IMR-90 (cell line): Measurements from ENCODE around the gene SLC6A12. TPM values are rescaled to one million over a fixed set of nuclear protein-coding genes. Genes with fewer than 3 reads are reported as not detected.

Experiments
- ATAC-seq: fragments of 200-7000 bp; cut with Tn5 transposase; 2 replicates; pipeline ENCODE4 v1.9.1; 2020; ENCODE audit warnings: low read depth, mild to moderate bottlenecking, moderate library complexity
- BruUV-seq: library from RNA; stranded (reverse); fragments of 400-500 nt; replicated peaks from 2 replicates; lab custom pipeline; 2021; lab: Mats Ljungman, UMichigan
- CTCF ChIA-PET: fragments of 300-600 bp; formaldehyde crosslinking; extraction: SDS; loops from one replicate; lab custom pipeline; 2021; ENCODE audit warnings: antibody characterized with exemption; lab: Yijun Ruan, JAX
- POLR2A ChIA-PET: fragments of 300-600 bp; sonication (Branson Sonifier 250); formaldehyde crosslinking; loops from one replicate; lab custom pipeline; 2022; ENCODE audit warnings: antibody characterized with exemption; ENCODE audit not compliant: unreplicated experiment; lab: Charles Lee
- DNase-seq: peaks from one replicate; pipeline ENCODE4 v3.0.0; 2013
- H2AFZ ChIP-seq: replicated peaks from 2 replicates; pipeline ENCODE3; 2013; ENCODE audit warnings: low read length, mild to moderate bottlenecking; ENCODE audit not compliant: poor library complexity
- H2AK5ac ChIP-seq: 2 replicates; pipeline ENCODE4 v1.6.1; 2013; ENCODE audit warnings: low read depth, low read length, inconsistent platforms
- H2AK9ac ChIP-seq: replicated peaks from 2 replicates; pipeline ENCODE3; 2013; ENCODE audit warnings: mild to moderate bottlenecking, low read depth, low read length, moderate library complexity; ENCODE audit not compliant: poor library complexity
- H2BK120ac ChIP-seq: 2 replicates; pipeline ENCODE4 v1.6.1; 2013; ENCODE audit warnings: low read depth, low read length, inconsistent platforms
- H2BK15ac ChIP-seq: 3 replicates; pipeline ENCODE4 v1.6.1; 2013; ENCODE audit warnings: low read depth, low read length, inconsistent platforms
- H2BK20ac ChIP-seq: 2 replicates; pipeline ENCODE4 v1.6.1; 2013; ENCODE audit warnings: low read depth, mild to moderate bottlenecking, inconsistent platforms, low read length, moderate library complexity
- H2BK5ac ChIP-seq: 2 replicates; pipeline ENCODE4 v1.6.1; 2013; ENCODE audit warnings: mild to moderate bottlenecking, low read depth, low read length, inconsistent platforms; ENCODE audit not compliant: poor library complexity, severe bottlenecking
- H3K14ac ChIP-seq: replicated peaks from 2 replicates; pipeline ENCODE4 v1.6.1; 2013; ENCODE audit warnings: low read depth, low read length, inconsistent platforms
- H3K18ac ChIP-seq: 2 replicates; pipeline ENCODE4 v1.6.1; 2013; ENCODE audit warnings: low read depth, low read length, control low read depth
- H3K23ac ChIP-seq: 2 replicates; pipeline ENCODE4 v1.6.1; 2013; ENCODE audit warnings: low read depth, low read length, inconsistent platforms
- H3K27ac ChIP-seq: 2 replicates; pipeline ENCODE4 v1.5.1; 2013; ENCODE audit warnings: mild to moderate bottlenecking, control low read depth, low read length; ENCODE audit not compliant: insufficient read depth
- H3K27me3 ChIP-seq: 2 replicates; pipeline ENCODE4 v1.6.1; 2013; ENCODE audit warnings: low read length; ENCODE audit not compliant: control insufficient read depth, insufficient read depth
- H3K36me3 ChIP-seq: 2 replicates; pipeline ENCODE4 v1.6.1; 2013; ENCODE audit warnings: low read length, mixed read lengths; ENCODE audit not compliant: control insufficient read depth, insufficient read depth
- H3K4ac ChIP-seq: 2 replicates; pipeline ENCODE4 v1.6.1; 2013; ENCODE audit warnings: low read depth, low read length, inconsistent platforms
- H3K4me1 ChIP-seq: 2 replicates; pipeline ENCODE4 v1.6.1; 2013; ENCODE audit warnings: low read length, mixed read lengths; ENCODE audit not compliant: control insufficient read depth, insufficient read depth
- H3K4me2 ChIP-seq: 2 replicates; pipeline ENCODE4 v1.6.1; 2013; ENCODE audit warnings: low read depth, mild to moderate bottlenecking, control low read depth, low read length, moderate library complexity
- H3K4me3 ChIP-seq: 2 replicates; pipeline ENCODE4 v1.5.1; 2013; ENCODE audit warnings: low read depth, mild to moderate bottlenecking, control low read depth, low read length, moderate library complexity; ENCODE audit not compliant: insufficient read depth
- H3K56ac ChIP-seq: 2 replicates; pipeline ENCODE4 v1.6.1; 2013; ENCODE audit warnings: low read length, inconsistent platforms; ENCODE audit not compliant: insufficient read depth; ENCODE audit errors: extremely low read depth
- H3K79me1 ChIP-seq, 2 experiments: 2 replicates each; pipeline ENCODE4 v1.6.1; 2013; ENCODE audit warnings: low read length in 2 of 2, inconsistent platforms in 1 of 2, low read depth in 1 of 2
- H3K9ac ChIP-seq: 2 replicates; pipeline ENCODE4 v1.6.1; 2013; ENCODE audit warnings: low read depth, low read length, control low read depth
- H3K9me1 ChIP-seq: 2 replicates; pipeline ENCODE4 v1.6.1; 2013; ENCODE audit warnings: low read length, inconsistent platforms; ENCODE audit not compliant: insufficient read depth
- H3K9me3 ChIP-seq: 2 replicates; pipeline ENCODE4 v1.6.1; 2013; ENCODE audit warnings: low read length; ENCODE audit not compliant: control insufficient read depth, insufficient read depth
- H4K20me1 ChIP-seq: 2 replicates; pipeline ENCODE4 v1.6.1; 2013; ENCODE audit warnings: low read length, inconsistent platforms; ENCODE audit not compliant: insufficient read depth
- H4K5ac ChIP-seq: 2 replicates; pipeline ENCODE4 v1.6.1; 2013; ENCODE audit warnings: mild to moderate bottlenecking, low read depth, low read length, control low read depth
- H4K8ac ChIP-seq, 2 experiments: 2 replicates each; pipeline ENCODE4 v1.6.1; 2013; ENCODE audit warnings: low read depth in 2 of 2, low read length in 2 of 2, control low read depth in 1 of 2, inconsistent platforms in 1 of 2
- H4K91ac ChIP-seq: 2 replicates; pipeline ENCODE4 v1.6.1; 2013; ENCODE audit warnings: low read depth, low read length, inconsistent platforms; ENCODE audit not compliant: insufficient read depth
- BHLHE40 ChIP-seq: fragments of 150-350 bp; IDR thresholded peaks from 2 replicates; pipeline ENCODE4 v1.6.1; 2016; ENCODE audit warnings: mild to moderate bottlenecking, low read depth, low read length
- CEBPB ChIP-seq: IDR thresholded peaks from 2 replicates; pipeline ENCODE4 v1.6.1; 2012; ENCODE audit warnings: low read depth, low read length, improper control_type of control experiment
- FOS ChIP-seq: fragments of 150-350 bp; IDR thresholded peaks from 2 replicates; pipeline ENCODE4 v1.6.1; 2016; ENCODE audit warnings: low read depth, low read length
- MAFK ChIP-seq: IDR thresholded peaks from 2 replicates; pipeline ENCODE4 v1.6.1; 2012; ENCODE audit warnings: low read depth, low read length, improper control_type of control experiment
- MXI1 ChIP-seq: IDR thresholded peaks from 2 replicates; pipeline ENCODE4 v1.6.1; 2012; ENCODE audit warnings: low read depth, mild to moderate bottlenecking, low read length, moderate library complexity, borderline replicate concordance
- NFE2L2 ChIP-seq: fragments of 150-350 bp; IDR thresholded peaks from 2 replicates; pipeline ENCODE4 v1.6.1; 2016; ENCODE audit warnings: low read depth, mild to moderate bottlenecking, low read length
- POLR2A ChIP-seq: IDR thresholded peaks from 2 replicates; pipeline ENCODE4 v1.6.1; 2012; ENCODE audit warnings: mild to moderate bottlenecking, low read depth, low read length
- RAD21 ChIP-seq: IDR thresholded peaks from 2 replicates; pipeline ENCODE4 v1.6.1; 2012; ENCODE audit warnings: low read length, improper control_type of control experiment
- RFX5 ChIP-seq: IDR thresholded peaks from 2 replicates; pipeline ENCODE4 v1.8.0; 2012; ENCODE audit warnings: low read depth, mild to moderate bottlenecking, low read length, moderate library complexity
- SMC3 ChIP-seq: fragments of 150-350 bp; IDR thresholded peaks from 2 replicates; pipeline ENCODE4 v1.6.1; 2016; ENCODE audit warnings: low read depth, mild to moderate bottlenecking, antibody characterized with exemption, low read length, moderate library complexity
- WGBS, 2 experiments: methylation state at CpG; one replicate each; pipeline versions ENCODE4 v1.1.5 to v1.1.7; 2013; ENCODE audit warnings: missing lambda C conversion rate in 2 of 2; ENCODE audit not compliant: insufficient read length in 1 of 2; ENCODE audit errors: extremely low coverage in 2 of 2; 5-methylcytosine and 5-hydroxymethylcytosine counted together
- dilution Hi-C: fragments of 300-500 bp; cut with HindIII; formaldehyde crosslinking; loops from one replicate; pipeline ENCODE4 v1.14.3; 2018; ENCODE audit warnings: low sequenced_read_pairs; ENCODE audit not compliant: unreplicated experiment
- in situ Hi-C: fragments of 300-500 bp; cut with MboI; formaldehyde crosslinking; loops from 3 replicates; pipeline ENCODE4 v1.14.3; 2019; ENCODE audit warnings: low sequenced_read_pairs, inconsistent platforms, mixed read lengths
- intact Hi-C: fragments of 100-400 bp; cut with micrococcal nuclease; formaldehyde crosslinking; loops from 2 replicates; pipeline ENCODE4 v1.10.0; 2022
- polyA plus RNA-seq, 3 experiments: library from polyadenylated mRNA; depleted of rRNA; stranded (reverse); fragments of >200 nt; gene quantifications; 2 replicates each; pipeline ENCODE4 v1.2.3, GENCODE V29; 2012; ENCODE audit warnings: low replicate concordance in 1 of 3
- total RNA-seq: library from RNA; depleted of rRNA; stranded (reverse); fragments of >200 nt; gene quantifications from 2 replicates; pipeline ENCODE4 v1.2.3, GENCODE V29; 2012
- TF ChIP-seq, protein P1 (sequence below): fragments of 150-350 bp; IDR thresholded peaks from 2 replicates; pipeline ENCODE4 v1.6.1; 2017; ENCODE audit warnings: mild to moderate bottlenecking, antibody characterized with exemption, low read length, low read depth
- TF ChIP-seq, protein P2 (sequence below): fragments of 150-350 bp; IDR thresholded peaks from 2 replicates; pipeline ENCODE4 v1.6.1; 2016; ENCODE audit warnings: low read depth, mild to moderate bottlenecking, low read length, moderate library complexity, borderline replicate concordance

Gene SLC6A12
- total and polyA plus RNA-seq, 2 of the 4 experiments (the other 2 are of a cell fraction), result not detected

DNA sequence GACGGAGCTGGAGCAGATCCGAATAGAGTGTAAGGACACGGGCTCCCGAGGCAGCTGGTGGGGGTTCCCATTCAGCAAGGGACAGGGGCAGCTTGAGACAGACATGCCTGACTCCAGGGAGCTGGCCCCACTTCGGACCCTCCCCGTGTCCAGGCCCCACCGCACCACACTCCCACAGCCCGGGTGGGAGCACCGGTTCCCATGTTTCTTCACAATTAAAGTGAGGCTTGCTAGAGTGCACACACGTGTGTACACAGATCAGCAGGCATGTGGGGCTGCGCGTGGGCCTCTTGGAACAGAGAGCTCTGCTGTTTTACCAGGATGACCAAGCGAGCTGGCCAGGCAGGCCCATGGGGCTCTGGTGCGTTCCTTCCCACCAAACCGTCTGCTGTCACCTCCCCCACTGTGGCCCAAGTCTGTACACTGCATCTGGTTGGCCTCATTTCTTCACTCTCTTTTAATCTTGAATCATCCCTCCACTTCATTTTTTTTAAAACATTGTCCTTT, 48.0 kb downstream of the SLC6A12 start:
- no peaks in the 10 kb centered on the region for H4K20me1 ChIP-seq
- no peak overlapping the region for H3K4me2 ChIP-seq
- H3K23ac ChIP-seq, result no peak overlapping the region
- H4K91ac ChIP-seq, result no peak overlapping the region
- H3K9me1 ChIP-seq, result no peaks in the 10 kb centered on the region
- TF ChIP-seq MAFK (no peak), BHLHE40 (no peak), RAD21 (no peak), RFX5 (no peak), SMC3 (no peak), NFE2L2 (no peak), FOS (no peak), CEBPB (no peak), POLR2A (no peak), MXI1 (no peak)
- TF ChIP-seq, protein P1, sequence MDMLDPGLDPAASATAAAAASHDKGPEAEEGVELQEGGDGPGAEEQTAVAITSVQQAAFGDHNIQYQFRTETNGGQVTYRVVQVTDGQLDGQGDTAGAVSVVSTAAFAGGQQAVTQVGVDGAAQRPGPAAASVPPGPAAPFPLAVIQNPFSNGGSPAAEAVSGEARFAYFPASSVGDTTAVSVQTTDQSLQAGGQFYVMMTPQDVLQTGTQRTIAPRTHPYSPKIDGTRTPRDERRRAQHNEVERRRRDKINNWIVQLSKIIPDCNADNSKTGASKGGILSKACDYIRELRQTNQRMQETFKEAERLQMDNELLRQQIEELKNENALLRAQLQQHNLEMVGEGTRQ, result no peak
- TF ChIP-seq, protein P2, sequence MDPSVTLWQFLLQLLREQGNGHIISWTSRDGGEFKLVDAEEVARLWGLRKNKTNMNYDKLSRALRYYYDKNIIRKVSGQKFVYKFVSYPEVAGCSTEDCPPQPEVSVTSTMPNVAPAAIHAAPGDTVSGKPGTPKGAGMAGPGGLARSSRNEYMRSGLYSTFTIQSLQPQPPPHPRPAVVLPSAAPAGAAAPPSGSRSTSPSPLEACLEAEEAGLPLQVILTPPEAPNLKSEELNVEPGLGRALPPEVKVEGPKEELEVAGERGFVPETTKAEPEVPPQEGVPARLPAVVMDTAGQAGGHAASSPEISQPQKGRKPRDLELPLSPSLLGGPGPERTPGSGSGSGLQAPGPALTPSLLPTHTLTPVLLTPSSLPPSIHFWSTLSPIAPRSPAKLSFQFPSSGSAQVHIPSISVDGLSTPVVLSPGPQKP, result no peak
- no peak overlapping the region for H3K56ac ChIP-seq
- no peak overlapping the region for H3K4me3 ChIP-seq
- no peak overlapping the region for H3K27ac ChIP-seq
- H3K9me3 ChIP-seq, result no peaks in the 10 kb centered on the region
- intact Hi-C loops (no loop called here), dilution Hi-C loops (no loop called here), in situ Hi-C loops (no loop called here)
- POLR2A ChIA-PET, result no interaction called here
- 85% methylated on average over 5 of the region's 15 CpGs; no CpG with 5 or more reads in 1 of the 2 experiments for WGBS, 2 experiments
- H3K36me3 ChIP-seq, result no peaks in the 10 kb centered on the region
- no peak for DNase-seq
- no peak overlapping the region for H2BK5ac ChIP-seq
- no peak overlapping the region for H4K5ac ChIP-seq
- H2AK5ac ChIP-seq, result no peak overlapping the region
- no peak overlapping the region for H3K14ac ChIP-seq
- no peak overlapping the region for H2BK15ac ChIP-seq
- CTCF ChIA-PET, result no interaction called here
- no peak overlapping the region for H3K4ac ChIP-seq
- no peaks in the 10 kb centered on the region for H3K79me1 ChIP-seq
- H2BK20ac ChIP-seq, result no peak overlapping the region
- H3K9ac ChIP-seq, result no peak overlapping the region
- H3K18ac ChIP-seq, result no peak overlapping the region
- no peak overlapping the region for H4K8ac ChIP-seq
- no TSS peak for BruUV-seq
- no peak overlapping the region for H2AK9ac ChIP-seq
- peaks cover 25% of the 10 kb centered on the region for H3K27me3 ChIP-seq
- no peak for ATAC-seq
- no peak overlapping the region for H2AFZ ChIP-seq
- H3K4me1 ChIP-seq, result peaks cover 8% of the 10 kb centered on the region
- H2BK120ac ChIP-seq, result no peak overlapping the region
